Keratinocyte (primary cell): ENCODE results near the gene SLC43A1. TPM values are rescaled to one million over a fixed set of nuclear protein-coding genes. Genes with fewer than 3 reads are reported as not detected.

Source experiments
- DNase-seq: peaks from one replicate; pipeline ENCODE4 v3.0.0-alpha.2; 2011; ENCODE audit warnings: low read depth, missing footprints, low spot score
- FAIRE-seq: peaks from 2 replicates; lab custom pipeline; 2011; peaks lifted over from hg19 to GRCh38; lab: Jason Lieb, UNC
- H2AFZ ChIP-seq: 2 replicates; pipeline ENCODE4 v1.6.0; 2012; ENCODE audit warnings: low read length, control low read depth, inconsistent platforms; ENCODE audit not compliant: control insufficient read depth
- H3K27ac ChIP-seq: 2 replicates; pipeline ENCODE4 v1.5.1; 2011; ENCODE audit warnings: low read length; ENCODE audit not compliant: control insufficient read depth, insufficient read depth
- H3K27me3 ChIP-seq: 3 replicates; pipeline ENCODE4 v1.6.0; 2011; ENCODE audit warnings: low read length; ENCODE audit not compliant: control insufficient read depth, insufficient read depth; ENCODE audit errors: extremely low read depth
- H3K36me3 ChIP-seq, 2 experiments: 2 replicates in 1 of 2; 3 replicates in 1 of 2; pipeline ENCODE4 v1.5.1; 2011; ENCODE audit warnings: low read length in 2 of 2, mild to moderate bottlenecking in 1 of 2; ENCODE audit not compliant: control insufficient read depth in 2 of 2, insufficient read depth in 2 of 2; ENCODE audit errors: extremely low read depth in 1 of 2
- H3K4me1 ChIP-seq: 3 replicates; pipeline ENCODE4 v1.5.1; 2011; ENCODE audit warnings: low read length; ENCODE audit not compliant: control insufficient read depth, insufficient read depth; ENCODE audit errors: extremely low read depth
- H3K4me2 ChIP-seq: 3 replicates; pipeline ENCODE4 v1.6.0; 2011; ENCODE audit warnings: low read depth, low read length; ENCODE audit not compliant: control insufficient read depth, insufficient read depth; ENCODE audit errors: extremely low read depth
- H3K4me3 ChIP-seq, 3 experiments: fragments of 200-600 bp in 1 of 3; sonication (generic) in 1 of 3; 2 replicates in 2 of 3; 3 replicates in 1 of 3; pipeline ENCODE4 v1.5.1; 2011 to 2016; ENCODE audit warnings: low read length in 3 of 3, mild to moderate bottlenecking in 3 of 3, control low read depth in 2 of 3, inconsistent platforms in 1 of 3, low read depth in 1 of 3, mixed read lengths in 1 of 3, mixed run types in 1 of 3, moderate library complexity in 1 of 3; ENCODE audit not compliant: control insufficient read depth in 2 of 3, insufficient read depth in 2 of 3; ENCODE audit errors: extremely low read depth in 1 of 3
- H3K79me2 ChIP-seq: 2 replicates; pipeline ENCODE4 v1.6.0; 2012; ENCODE audit warnings: low read length; ENCODE audit not compliant: control insufficient read depth, insufficient read depth
- H3K9ac ChIP-seq: 3 replicates; pipeline ENCODE4 v1.6.0; 2011; ENCODE audit warnings: low read length; ENCODE audit not compliant: control insufficient read depth, insufficient read depth; ENCODE audit errors: extremely low read depth
- H3K9me1 ChIP-seq: 3 replicates; pipeline ENCODE4 v1.6.0; 2011; ENCODE audit warnings: low read length; ENCODE audit not compliant: control insufficient read depth, insufficient read depth; ENCODE audit errors: extremely low read depth
- H3K9me3 ChIP-seq: 2 replicates; pipeline ENCODE4 v1.5.1; 2012; ENCODE audit warnings: low read depth, low read length; ENCODE audit not compliant: control insufficient read depth
- H4K20me1 ChIP-seq: 3 replicates; pipeline ENCODE4 v1.6.0; 2011; ENCODE audit warnings: low read length; ENCODE audit not compliant: control insufficient read depth, insufficient read depth; ENCODE audit errors: extremely low read depth
- CTCF ChIP-seq, 3 experiments: IDR thresholded peaks in 1 of 3; conservative IDR thresholded peaks in 1 of 3; optimal IDR thresholded peaks in 1 of 3; 2 replicates in 2 of 3; 3 replicates in 1 of 3; pipeline versions ENCODE3 to v1.5.1; 2011; ENCODE audit warnings: low read length in 3 of 3, mild to moderate bottlenecking in 3 of 3, moderate library complexity in 2 of 3, control low read depth in 1 of 3, inconsistent platforms in 1 of 3; ENCODE audit not compliant: insufficient read depth in 2 of 3; ENCODE audit errors: extremely low read depth in 1 of 3
- EZH2 ChIP-seq: IDR thresholded peaks from one replicate; pipeline ENCODE4 v1.6.1; 2012; ENCODE audit warnings: inconsistent platforms, mild to moderate bottlenecking, low read length, moderate library complexity
- dilution Hi-C: fragments of 300-500 bp; cut with MboI; formaldehyde crosslinking; loops from one replicate; pipeline ENCODE4 v1.7.0; 2020; ENCODE audit warnings: low sequenced_read_pairs; ENCODE audit not compliant: extremely low pct_ligation_motif_present
- polyA plus RNA-seq, 5 experiments: library from polyadenylated mRNA; depleted of rRNA in 3 of 5; stranded (reverse) in 3 of 5; stranded (forward) in 1 of 5; unstranded in 1 of 5; fragments of >200 nt; gene quantifications; 1 replicate in 1 of 5; 2 replicates in 3 of 5; 3 replicates in 1 of 5; pipeline versions ENCODE4 v1.2.1 to v1.2.3, GENCODE V29; 2011 to 2012; ENCODE audit warnings: missing spikeins in 2 of 5, low read depth in 1 of 5, low replicate concordance in 1 of 5

SLC43A1 gene
- polyA plus RNA-seq, 1 donor (not counting 4 experiments of a cell fraction or from before 2014, with no cell fraction given): 0.75 TPM

GRCh38 chr11:57504511-57504910, 11.0 kb downstream of the SLC43A1 start:
- Histone ChIP-seq H3K9me3 (no peaks in the 10 kb centered on the region), H3K27me3 (no peaks in the 10 kb centered on the region), H3K4me2 (no peak overlapping the region), H3K9ac (no peak overlapping the region), H3K27ac (no peak overlapping the region), H4K20me1 (no peaks in the 10 kb centered on the region), H2AFZ (no peak overlapping the region), H3K9me1 (no peaks in the 10 kb centered on the region), H3K79me2 (no peaks in the 10 kb centered on the region), H3K4me1 (peaks cover 5% of the 10 kb centered on the region), H3K4me3 (no peak overlapping the region), H3K36me3 (no peaks in the 10 kb centered on the region)
- no peak for DNase-seq
- TF ChIP-seq CTCF (optimal IDR thresholded peaks at IDR 0.05 in 1 of 3, IDR thresholded peaks at IDR 0.05 in 1 of 3, conservative IDR thresholded peaks at IDR 0.05 in 1 of 3; ENCODE audit: extremely low read depth in 1 of 3, insufficient read depth in 2 of 3, low read length in 3 of 3) (no peak), EZH2 (no peak)
- dilution Hi-C loops: no loop called here
- FAIRE-seq: no peak

GRCh38 chr11:57502870-57503269, 12.6 kb downstream of the SLC43A1 start:
- H3K4me1 ChIP-seq: peaks cover 9% of the 10 kb centered on the region
- dilution Hi-C loops: no loop called here

More at GRCh38 chr11:57502870-57503269, 12.6 kb downstream of the SLC43A1 start:
- H3K9me3 ChIP-seq: no peaks in the 10 kb centered on the region
- no peak overlapping the region for H3K4me2 ChIP-seq
- no peak for DNase-seq
- no peak overlapping the region for H3K4me3 ChIP-seq
- TF ChIP-seq CTCF (optimal IDR thresholded peaks at IDR 0.05 in 1 of 3, IDR thresholded peaks at IDR 0.05 in 1 of 3, conservative IDR thresholded peaks at IDR 0.05 in 1 of 3; ENCODE audit: extremely low read depth in 1 of 3, insufficient read depth in 2 of 3, low read length in 3 of 3) (no peak), EZH2 (no peak)
- H3K9me1 ChIP-seq: no peaks in the 10 kb centered on the region
- H3K36me3 ChIP-seq: no peaks in the 10 kb centered on the region
- H2AFZ ChIP-seq: no peak overlapping the region
- H3K27me3 ChIP-seq: no peaks in the 10 kb centered on the region
- no peak overlapping the region for H3K9ac ChIP-seq
- H3K27ac ChIP-seq: no peak overlapping the region
- no peaks in the 10 kb centered on the region for H3K79me2 ChIP-seq
- H4K20me1 ChIP-seq: no peaks in the 10 kb centered on the region
- FAIRE-seq: no peak
